ENCODE results near the gene DMXL2.

DMXL2 gene

GRCh38 chr15:51642696-51643095 lies 20.1 kb upstream of the DMXL2 start:
- no peak for TF ChIP-seq CTCF (IDR thresholded peaks at IDR 0.05)
- no peak overlapping the region for H3K4me3 Mint-ChIP-seq
- H3K9me3 Mint-ChIP-seq = no peaks in the 10 kb centered on the region
- H3K36me3 Mint-ChIP-seq (ENCODE audit: low read depth) = no peaks in the 10 kb centered on the region
- no peak overlapping the region for H3K27ac Mint-ChIP-seq
- H3K27me3 Mint-ChIP-seq (ENCODE audit: low read depth, poor library complexity) = peaks cover 7% of the 10 kb centered on the region
- H3K4me1 Mint-ChIP-seq = no peaks in the 10 kb centered on the region
- DNase-seq = no peak

DNA sequence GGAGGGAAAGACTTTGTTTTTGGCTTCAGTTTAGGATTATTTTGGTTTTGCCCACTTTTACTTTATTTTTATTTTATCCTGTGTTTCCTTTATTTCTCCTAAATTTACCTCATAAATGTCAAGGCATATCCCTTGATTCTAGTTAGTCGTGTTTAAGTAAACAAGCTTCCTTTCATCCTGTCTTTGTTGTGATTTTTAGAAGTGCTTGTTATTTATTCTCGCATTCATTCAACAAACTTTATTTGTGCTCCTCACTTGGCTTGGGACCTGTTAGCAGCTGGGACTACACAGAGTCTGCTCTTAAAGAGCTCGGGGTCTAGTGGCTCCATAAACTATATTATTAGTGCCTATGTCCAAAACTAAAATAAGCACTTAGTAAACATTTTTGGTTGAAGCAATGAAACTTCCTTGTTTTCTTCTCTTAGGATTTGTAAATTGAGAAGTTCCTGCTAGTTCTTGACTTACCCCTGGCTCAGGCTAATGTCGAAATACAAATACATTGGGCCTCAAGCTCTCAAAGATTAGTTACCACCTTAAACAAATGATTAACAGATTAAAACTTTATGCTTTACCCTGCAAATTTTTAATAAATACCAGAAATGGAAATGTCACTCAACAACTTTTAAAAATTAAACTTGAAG lies 19.0 kb upstream of the DMXL2 start:
- Mint-ChIP-seq H3K9me3 (no peaks in the 10 kb centered on the region), H3K4me3 (no peak overlapping the region), H3K27ac (no peak overlapping the region), H3K36me3 (ENCODE audit: low read depth) (no peaks in the 10 kb centered on the region), H3K4me1 (no peaks in the 10 kb centered on the region), H3K27me3 (ENCODE audit: low read depth, poor library complexity) (peaks cover 3% of the 10 kb centered on the region)
- no peak for TF ChIP-seq CTCF (IDR thresholded peaks at IDR 0.05)
- DNase-seq = no peak

GRCh38 chr15:51634591-51635198 lies 12.1 kb upstream of the DMXL2 start:
- no peak overlapping the region for H3K27ac Mint-ChIP-seq
- H3K27me3 Mint-ChIP-seq (ENCODE audit: low read depth, poor library complexity) = peaks cover 3% of the 10 kb centered on the region
- H3K4me3 Mint-ChIP-seq = no peak overlapping the region
- H3K9me3 Mint-ChIP-seq = no peaks in the 10 kb centered on the region
- no peak for DNase-seq
- H3K4me1 Mint-ChIP-seq = no peaks in the 10 kb centered on the region
- no peak for TF ChIP-seq CTCF (IDR thresholded peaks at IDR 0.05)
- no peaks in the 10 kb centered on the region for H3K36me3 Mint-ChIP-seq (ENCODE audit: low read depth)

DNA sequence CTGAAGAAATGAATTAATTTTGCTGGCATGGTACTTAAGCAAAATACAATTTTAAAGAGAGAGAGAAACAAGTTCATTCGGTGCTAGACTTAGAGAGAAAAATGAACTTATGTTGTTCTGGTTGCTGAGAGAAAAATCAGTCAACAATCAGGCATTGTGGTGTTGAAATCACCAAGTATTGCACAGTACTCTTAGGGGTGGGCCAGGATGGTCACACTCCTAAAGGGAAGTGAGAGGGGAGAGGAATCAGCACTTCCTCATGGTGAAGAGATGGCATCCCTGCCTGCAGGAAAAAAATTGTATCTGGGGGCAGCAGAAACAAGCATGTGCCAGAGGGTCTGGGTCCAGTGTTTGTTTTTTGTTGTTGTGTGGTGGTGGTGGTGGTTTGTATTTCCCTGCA lies 7.0 kb upstream of the DMXL2 start:
- no peak for TF ChIP-seq CTCF (IDR thresholded peaks at IDR 0.05)
- no peaks in the 10 kb centered on the region for H3K36me3 Mint-ChIP-seq (ENCODE audit: low read depth)

DNA sequence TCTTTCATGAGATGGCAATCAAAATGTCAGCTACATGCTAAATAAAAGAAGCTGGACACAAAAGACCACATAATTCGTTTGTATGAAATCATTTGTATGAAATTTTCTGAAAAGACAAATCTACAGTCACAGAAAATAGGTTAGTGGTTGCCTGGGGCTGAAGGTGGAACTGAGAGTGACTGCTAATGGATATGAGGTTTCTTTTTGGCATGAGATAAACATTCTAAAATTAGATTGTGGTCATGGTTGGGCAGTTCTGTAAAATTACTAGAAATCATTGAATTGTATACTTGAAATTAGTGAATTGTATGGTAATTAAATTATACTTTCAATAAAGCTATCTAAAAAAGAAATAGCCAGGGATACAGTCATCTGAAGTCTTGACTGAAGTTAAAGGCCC lies 2.7 kb upstream of the DMXL2 start:
- Mint-ChIP-seq H3K36me3 (ENCODE audit: low read depth) (no peaks in the 10 kb centered on the region), H3K27ac (no peak overlapping the region), H3K27me3 (ENCODE audit: low read depth, poor library complexity) (peaks cover 13% of the 10 kb centered on the region), H3K4me3 (no peak overlapping the region), H3K4me1 (peaks cover 30% of the 10 kb centered on the region), H3K9me3 (no peaks in the 10 kb centered on the region)
- no peak for DNase-seq
- TF ChIP-seq CTCF (IDR thresholded peaks at IDR 0.05) = no peak

More for the DNA sequence above, 7.0 kb upstream of the DMXL2 start:
- Mint-ChIP-seq H3K4me1 (no peaks in the 10 kb centered on the region), H3K27ac (no peak overlapping the region), H3K9me3 (no peaks in the 10 kb centered on the region), H3K27me3 (ENCODE audit: low read depth, poor library complexity) (peaks cover 11% of the 10 kb centered on the region), H3K4me3 (no peak overlapping the region)
- DNase-seq = no peak

- DNase-seq = no peak
- Mint-ChIP-seq H3K27ac (no peak overlapping the region), H3K9me3 (no peaks in the 10 kb centered on the region), H3K4me3 (peak overlapping the region; percentile 44), H3K4me1 (peaks cover 41% of the 10 kb centered on the region), H3K27me3 (ENCODE audit: low read depth, poor library complexity) (peaks cover 13% of the 10 kb centered on the region), H3K36me3 (ENCODE audit: low read depth) (no peaks in the 10 kb centered on the region)
- TF ChIP-seq CTCF (IDR thresholded peaks at IDR 0.05) = no peak
Observed at GRCh38 chr15:51624022-51624421, 1.5 kb upstream of the DMXL2 start.

Measured in nephron progenitor cell (in vitro differentiated cells).